ENCODE data around the gene TOR1A. TPM values are rescaled to one million over a fixed set of nuclear protein-coding genes. Genes with fewer than 3 reads are reported as not detected.

The TOR1A gene
- total RNA-seq, 4 donors from 2014 or later, result 33.9 to 45.9 (median 38.2) TPM

DNA sequence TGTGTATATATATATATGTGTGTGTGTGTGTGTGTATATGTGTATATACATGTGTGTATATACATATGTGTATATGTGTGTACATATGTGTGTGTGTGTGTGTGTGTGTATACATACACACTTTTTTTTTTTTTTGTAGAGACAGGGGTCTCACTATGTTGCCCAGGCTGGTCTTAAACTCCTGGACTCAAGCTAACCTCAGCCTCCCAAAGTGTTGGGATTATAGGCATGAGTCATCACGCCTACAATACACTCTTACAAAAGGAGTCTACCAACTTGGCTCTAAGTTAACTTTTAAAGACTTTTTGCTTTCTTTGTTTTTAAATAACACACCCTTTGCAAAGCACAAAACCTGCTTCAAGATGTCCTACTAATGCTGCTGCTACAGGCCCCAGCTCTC is 9.0 kb upstream of the TOR1A start:
- TF ChIP-seq POLR2AphosphoS5 (IDR thresholded peaks at IDR 0.05), result no peak
- TF ChIP-seq POLR2A (IDR thresholded peaks at IDR 0.05), result no peak
- TF ChIP-seq, protein P1, sequence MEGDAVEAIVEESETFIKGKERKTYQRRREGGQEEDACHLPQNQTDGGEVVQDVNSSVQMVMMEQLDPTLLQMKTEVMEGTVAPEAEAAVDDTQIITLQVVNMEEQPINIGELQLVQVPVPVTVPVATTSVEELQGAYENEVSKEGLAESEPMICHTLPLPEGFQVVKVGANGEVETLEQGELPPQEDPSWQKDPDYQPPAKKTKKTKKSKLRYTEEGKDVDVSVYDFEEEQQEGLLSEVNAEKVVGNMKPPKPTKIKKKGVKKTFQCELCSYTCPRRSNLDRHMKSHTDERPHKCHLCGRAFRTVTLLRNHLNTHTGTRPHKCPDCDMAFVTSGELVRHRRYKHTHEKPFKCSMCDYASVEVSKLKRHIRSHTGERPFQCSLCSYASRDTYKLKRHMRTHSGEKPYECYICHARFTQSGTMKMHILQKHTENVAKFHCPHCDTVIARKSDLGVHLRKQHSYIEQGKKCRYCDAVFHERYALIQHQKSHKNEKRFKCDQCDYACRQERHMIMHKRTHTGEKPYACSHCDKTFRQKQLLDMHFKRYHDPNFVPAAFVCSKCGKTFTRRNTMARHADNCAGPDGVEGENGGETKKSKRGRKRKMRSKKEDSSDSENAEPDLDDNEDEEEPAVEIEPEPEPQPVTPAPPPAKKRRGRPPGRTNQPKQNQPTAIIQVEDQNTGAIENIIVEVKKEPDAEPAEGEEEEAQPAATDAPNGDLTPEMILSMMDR (IDR thresholded peaks at IDR 0.05), result no peak
- TF ChIP-seq EP300 (IDR thresholded peaks at IDR 0.05), result no peak
- no peak for ATAC-seq
- H3K4me1 ChIP-seq, result peaks cover 0 to 40% (median 18%) of the 10 kb centered on the region in 3 donors
- H3K36me3 ChIP-seq, result peaks cover 0 to 67% of the 10 kb centered on the region in 2 donors
- no peak overlapping the region for H3K27ac ChIP-seq
- no peak overlapping the region for H3K4me3 ChIP-seq
- H3K27me3 ChIP-seq, result no peaks in the 10 kb centered on the region
- no peaks in the 10 kb centered on the region for H3K9me3 ChIP-seq
- WGBS, 2 donors (ENCODE audit: low coverage in 1 of 2), result 86% methylated on average over 1 of the region's 1 CpG

DNA sequence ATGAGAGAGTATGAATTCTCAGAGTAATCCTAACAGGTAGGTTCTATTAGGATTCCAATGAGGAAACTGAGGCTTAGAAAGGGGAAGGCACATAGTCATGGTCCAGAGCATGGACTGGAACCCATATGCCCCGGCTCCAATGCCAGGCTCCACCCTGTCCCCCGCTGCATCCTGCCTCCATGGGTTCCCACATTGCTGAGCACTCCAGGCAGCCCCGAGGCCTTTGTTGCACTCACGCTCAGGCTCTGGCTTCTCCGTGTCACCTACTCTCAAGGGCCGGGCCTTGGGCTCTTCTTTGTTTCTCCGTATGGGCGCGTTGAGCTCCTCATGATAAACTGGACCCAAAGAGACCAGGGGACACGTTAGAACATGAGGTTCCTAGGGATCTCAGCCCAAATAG is 5.0 kb upstream of the TOR1A start:
- H3K9me3 ChIP-seq, result no peaks in the 10 kb centered on the region
- no peak overlapping the region for H3K27ac ChIP-seq
- no peak for ATAC-seq
- WGBS, 2 donors (ENCODE audit: low coverage in 1 of 2), result 89% methylated on average over 5 of the region's 10 CpGs; no CpG with 5 or more reads in 1 of the 2 donors
- H3K4me3 ChIP-seq, result no peak overlapping the region
- H3K4me1 ChIP-seq, result peaks cover 0 to 11% (median 5%) of the 10 kb centered on the region in 3 donors
- no peaks in the 10 kb centered on the region for H3K27me3 ChIP-seq
- TF ChIP-seq POLR2A (IDR thresholded peaks at IDR 0.05) (no peak), EP300 (IDR thresholded peaks at IDR 0.05) (no peak), POLR2AphosphoS5 (IDR thresholded peaks at IDR 0.05) (no peak)
- TF ChIP-seq, protein P1 (IDR thresholded peaks at IDR 0.05), result no peak
- H3K36me3 ChIP-seq, result peaks cover 0 to 72% of the 10 kb centered on the region in 2 donors

DNA sequence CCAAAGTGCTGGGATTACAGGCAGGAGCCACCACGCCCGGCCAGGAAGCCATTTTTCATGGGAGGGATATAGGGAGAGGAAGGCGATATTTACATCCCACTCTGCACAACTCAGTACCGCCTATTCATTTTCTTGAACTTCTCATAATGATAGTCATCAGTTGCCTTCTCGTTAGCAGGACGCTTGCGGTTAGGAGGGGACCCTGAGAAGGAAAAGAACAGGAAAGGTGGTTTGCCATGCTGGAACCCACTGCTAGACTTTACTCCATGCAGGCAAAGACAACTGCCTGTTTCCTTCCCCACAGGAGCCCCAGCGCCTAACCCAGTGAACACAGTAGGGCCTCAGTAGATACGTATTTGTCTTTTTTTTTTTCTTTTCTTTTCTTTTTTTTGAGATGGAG is 4.1 kb upstream of the TOR1A start:
- no peak overlapping the region for H3K27ac ChIP-seq
- peaks cover 0 to 69% of the 10 kb centered on the region in 2 donors for H3K36me3 ChIP-seq
- TF ChIP-seq EP300 (IDR thresholded peaks at IDR 0.05) (no peak), POLR2A (IDR thresholded peaks at IDR 0.05) (no peak), POLR2AphosphoS5 (IDR thresholded peaks at IDR 0.05) (no peak)
- TF ChIP-seq, protein P1 (IDR thresholded peaks at IDR 0.05), result no peak
- H3K4me3 ChIP-seq, result no peak overlapping the region
- no peaks in the 10 kb centered on the region for H3K9me3 ChIP-seq
- ATAC-seq, result no peak
- peaks cover 0 to 5% (median 0%) of the 10 kb centered on the region in 3 donors for H3K4me1 ChIP-seq
- WGBS, 2 donors (ENCODE audit: low coverage in 1 of 2), result 82 to 83% methylated on average over 2 to 8 of the region's 9 CpGs
- no peaks in the 10 kb centered on the region for H3K27me3 ChIP-seq

DNA sequence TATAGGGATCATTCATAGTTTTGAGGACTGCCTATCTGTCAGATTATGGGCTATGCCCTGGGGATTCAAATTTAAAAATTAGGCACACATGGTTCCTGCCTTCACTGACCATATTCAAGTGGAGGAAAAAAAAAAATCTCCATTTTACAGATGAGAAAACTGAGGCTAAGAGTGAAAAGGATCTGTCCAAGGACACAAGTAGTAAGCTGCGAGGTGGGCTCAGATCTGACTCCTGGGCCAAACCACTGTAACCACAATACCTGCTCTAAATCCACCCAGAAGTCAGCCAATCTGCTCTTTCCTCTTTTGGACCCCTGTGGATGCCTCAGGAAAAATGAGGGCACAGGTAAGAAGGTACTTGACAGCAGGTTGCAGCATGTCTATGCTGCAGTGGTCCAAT is 2.8 kb upstream of the TOR1A start:
- Histone ChIP-seq H3K27me3 (no peaks in the 10 kb centered on the region), H3K36me3 (peaks cover 0 to 64% of the 10 kb centered on the region in 2 donors), H3K27ac (no peak overlapping the region), H3K4me1 (peaks cover 0 to 15% (median 0%) of the 10 kb centered on the region in 3 donors), H3K9me3 (no peaks in the 10 kb centered on the region), H3K4me3 (no peak overlapping the region)
- 100% methylated on average over 1 of the region's 1 CpG for WGBS, 2 donors (ENCODE audit: low coverage in 1 of 2)
- ATAC-seq, result no peak
- TF ChIP-seq POLR2AphosphoS5 (IDR thresholded peaks at IDR 0.05) (no peak), EP300 (IDR thresholded peaks at IDR 0.05) (no peak), POLR2A (IDR thresholded peaks at IDR 0.05) (no peak)
- TF ChIP-seq, protein P1 (IDR thresholded peaks at IDR 0.05), result no peak

DNA sequence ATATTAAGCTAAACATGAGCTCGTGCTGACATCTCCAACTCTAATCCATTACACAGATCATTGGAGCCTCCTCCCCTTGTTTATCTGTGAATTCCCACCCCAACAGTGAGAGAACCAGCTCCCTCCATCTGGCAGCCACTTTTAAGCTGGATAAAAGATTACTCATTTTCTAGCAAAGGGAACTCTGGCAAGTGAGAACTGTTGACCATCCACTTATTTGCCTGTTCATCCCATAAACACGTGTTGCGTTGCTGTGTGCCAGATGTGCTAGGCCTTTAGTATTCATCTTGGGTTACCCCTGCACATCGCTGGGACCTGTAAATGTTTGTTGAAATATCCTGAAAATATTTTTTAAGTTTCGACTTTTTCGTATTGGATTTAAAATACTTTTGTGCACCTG is 2.4 kb upstream of the TOR1A start:
- no peak for ATAC-seq
- H3K36me3 ChIP-seq, result peaks cover 0 to 64% of the 10 kb centered on the region in 2 donors
- H3K9me3 ChIP-seq, result no peaks in the 10 kb centered on the region
- no peak overlapping the region for H3K27ac ChIP-seq
- no peaks in the 10 kb centered on the region for H3K27me3 ChIP-seq
- 73 to 79% methylated on average over 6 of the region's 6 CpGs for WGBS, 2 donors (ENCODE audit: low coverage in 1 of 2)
- no peak for TF ChIP-seq POLR2A (IDR thresholded peaks at IDR 0.05)
- peaks cover 0 to 15% (median 0%) of the 10 kb centered on the region in 3 donors for H3K4me1 ChIP-seq
- no peak overlapping the region for H3K4me3 ChIP-seq

Data from gastroesophageal sphincter (tissue), 4 donors.